ENCODE data around the gene ZIC5. TPM values are rescaled to one million over a fixed set of nuclear protein-coding genes. Genes with fewer than 3 reads are reported as not detected.
"Not testable (repeated sequence)": the region's sequence is repeated elsewhere in the genome, so short reads cannot be mapped to it uniquely, and the experiment has no call there.

Gene ZIC5
- total RNA-seq, 2 experiments from 2014 or later, result not detected

DNA sequence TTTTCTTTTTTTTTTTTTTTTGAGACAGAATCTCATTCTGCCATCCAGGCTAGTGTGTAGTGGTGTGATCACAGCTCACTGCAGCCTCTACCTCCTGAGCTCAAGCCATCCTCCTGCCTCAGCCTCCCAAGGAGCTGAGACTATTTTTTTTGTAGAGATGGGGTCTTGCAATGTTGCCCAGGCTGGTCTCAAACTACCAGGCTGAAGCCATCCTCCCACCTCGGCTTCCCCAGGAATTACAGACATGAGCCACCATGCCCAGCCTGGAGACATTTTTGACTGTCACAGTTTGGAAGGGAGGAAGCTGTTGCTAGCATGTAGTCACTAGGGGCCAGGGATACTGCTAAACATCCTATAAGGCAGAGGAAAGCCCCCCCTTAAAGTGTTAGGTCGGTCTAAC, 23.9 kb downstream of the ZIC5 start:
- DNase-seq, result no peak
- no peak overlapping the region for H3K4me3 Mint-ChIP-seq
- H3K27me3 Mint-ChIP-seq, result peaks cover 61% of the 10 kb centered on the region
- ChIA-PET CTCF (interaction anchor here (0.7 kb wide), 1 partner anchor 130 kb away, joined by 4 read pairs; no protein-coding TSS in a partner anchor), POLR2A (no interaction called here)
- H3K4me1 Mint-ChIP-seq, result no peaks in the 10 kb centered on the region
- no peaks in the 10 kb centered on the region for H3K9me3 Mint-ChIP-seq
- H3K27ac Mint-ChIP-seq, result no peak overlapping the region
- H3K36me3 Mint-ChIP-seq (ENCODE audit: low read depth), result no peaks in the 10 kb centered on the region

DNA sequence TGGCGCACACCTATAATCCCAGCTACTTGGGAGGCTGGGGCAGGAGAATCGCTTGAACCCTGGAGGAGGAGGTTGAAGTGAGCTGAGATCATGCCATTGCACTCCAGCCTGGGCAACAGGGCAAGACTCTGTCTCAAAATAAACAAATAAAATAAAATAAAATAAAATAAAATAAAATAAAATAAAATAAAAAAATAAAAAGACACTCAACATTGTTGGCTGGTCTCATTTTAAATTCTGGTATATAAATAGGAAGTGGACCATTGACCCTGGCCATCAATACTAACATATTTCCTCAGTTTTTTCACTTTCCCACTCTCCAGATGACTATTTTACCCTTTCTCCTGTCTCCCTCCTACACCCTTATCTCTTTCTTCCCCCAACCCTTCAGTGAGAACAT, 26.1 kb downstream of the ZIC5 start:
- peaks cover 53% of the 10 kb centered on the region for H3K27me3 Mint-ChIP-seq
- H3K36me3 Mint-ChIP-seq (ENCODE audit: low read depth); CTCF ChIA-PET; H3K9me3 Mint-ChIP-seq; H3K4me3 Mint-ChIP-seq; POLR2A ChIA-PET; H3K4me1 Mint-ChIP-seq; H3K27ac Mint-ChIP-seq; DNase-seq: not testable (repeated sequence)

DNA sequence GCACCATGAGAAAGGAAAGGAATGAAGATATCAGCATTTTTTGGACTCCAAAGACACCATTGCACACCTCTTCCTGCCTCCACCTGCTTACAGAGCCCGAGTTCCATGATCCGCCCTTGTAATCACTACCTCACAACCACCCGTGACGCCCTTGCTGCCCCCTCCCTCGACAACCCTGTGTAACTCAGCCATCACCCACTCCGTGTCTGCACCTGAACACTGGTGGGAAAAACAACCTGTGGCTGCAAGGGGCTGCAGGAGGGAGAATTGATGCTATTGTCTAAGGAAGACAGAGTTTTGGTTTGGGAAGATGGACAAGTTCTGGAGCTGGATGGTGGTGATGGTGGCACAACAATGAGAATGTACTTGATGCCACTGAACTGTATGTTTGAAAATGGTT, 27.0 kb downstream of the ZIC5 start:
- ChIA-PET POLR2A (no interaction called here), CTCF (no interaction called here)
- no peak for DNase-seq
- Mint-ChIP-seq H3K4me1 (no peaks in the 10 kb centered on the region), H3K36me3 (ENCODE audit: low read depth) (no peaks in the 10 kb centered on the region), H3K27me3 (peaks cover 46% of the 10 kb centered on the region), H3K4me3 (no peak overlapping the region), H3K27ac (no peak overlapping the region), H3K9me3 (no peaks in the 10 kb centered on the region)

DNA sequence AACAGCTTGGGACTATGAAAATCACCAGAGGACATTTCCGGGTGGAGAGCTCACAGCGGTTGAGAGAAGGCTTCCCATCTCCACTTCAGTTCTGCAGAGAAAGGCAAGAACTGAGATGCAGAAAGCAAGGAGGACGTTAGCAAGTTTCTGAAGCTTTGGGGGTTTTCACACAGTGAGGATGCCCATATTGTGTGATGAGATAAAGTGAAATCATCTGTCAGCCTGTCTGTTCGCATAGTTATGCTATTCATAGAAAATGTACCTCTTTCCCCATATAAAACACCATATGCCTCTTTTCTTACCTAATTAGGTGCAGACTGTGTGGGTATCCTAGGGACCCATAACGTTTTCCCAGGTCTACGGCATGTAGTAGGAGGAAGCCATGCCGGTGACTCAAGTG, 27.5 kb downstream of the ZIC5 start:
- ChIA-PET CTCF (no interaction called here), POLR2A (no interaction called here)
- H3K4me3 Mint-ChIP-seq, result no peak overlapping the region
- H3K4me1 Mint-ChIP-seq, result no peaks in the 10 kb centered on the region
- no peaks in the 10 kb centered on the region for H3K9me3 Mint-ChIP-seq
- H3K27me3 Mint-ChIP-seq, result peaks cover 42% of the 10 kb centered on the region
- H3K27ac Mint-ChIP-seq, result no peak overlapping the region
- no peak for DNase-seq
- no peaks in the 10 kb centered on the region for H3K36me3 Mint-ChIP-seq (ENCODE audit: low read depth)

DNA sequence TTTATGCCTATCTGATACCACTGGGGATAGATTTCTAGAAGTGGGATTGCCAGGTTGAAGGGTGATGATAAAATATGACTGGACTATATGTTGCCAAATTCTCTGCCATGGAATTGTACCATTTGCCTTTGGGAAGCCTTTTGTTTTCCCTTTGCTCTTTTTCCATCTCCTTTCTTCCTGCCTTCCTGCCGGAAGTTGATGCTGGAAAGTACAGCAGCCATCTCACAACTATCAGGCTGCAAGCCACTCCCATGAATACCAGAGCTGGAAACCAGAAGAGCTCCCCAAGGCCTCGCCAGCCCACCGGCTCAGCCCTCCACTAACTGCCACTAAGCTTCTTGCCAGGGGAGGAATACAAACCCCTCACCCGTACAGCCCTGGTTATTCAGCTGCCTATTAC, 29.7 kb downstream of the ZIC5 start:
- Mint-ChIP-seq H3K9me3 (no peaks in the 10 kb centered on the region), H3K4me1 (no peaks in the 10 kb centered on the region), H3K27ac (no peak overlapping the region), H3K27me3 (peaks cover 34% of the 10 kb centered on the region), H3K4me3 (no peak overlapping the region), H3K36me3 (ENCODE audit: low read depth) (no peaks in the 10 kb centered on the region)
- no peak for DNase-seq
- ChIA-PET CTCF (no interaction called here), POLR2A (no interaction called here)

DNA sequence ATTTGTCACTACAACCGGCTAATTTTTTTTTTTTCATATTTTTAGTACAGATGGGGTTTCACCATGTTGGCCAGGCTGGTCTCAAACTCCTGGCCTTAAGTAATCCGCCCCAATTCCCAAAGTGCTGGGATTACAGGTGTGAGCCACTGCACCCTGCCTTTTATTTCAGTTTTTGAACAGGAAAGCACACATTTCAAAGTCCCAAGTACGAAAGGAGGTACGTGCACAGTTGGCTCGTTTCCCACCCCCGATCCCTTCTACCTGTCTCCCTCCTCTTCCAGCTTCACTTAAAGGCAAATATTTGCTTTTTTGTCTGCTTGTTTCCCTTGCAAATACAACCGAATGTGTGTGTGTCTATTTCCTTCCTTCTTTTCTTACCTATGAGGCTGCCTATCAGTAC, 30.5 kb downstream of the ZIC5 start:
- no peaks in the 10 kb centered on the region for H3K9me3 Mint-ChIP-seq
- DNase-seq, result no peak
- H3K4me1 Mint-ChIP-seq, result no peaks in the 10 kb centered on the region
- CTCF ChIA-PET, result no interaction called here
- no peak overlapping the region for H3K4me3 Mint-ChIP-seq
- H3K27me3 Mint-ChIP-seq, result peaks cover 31% of the 10 kb centered on the region
- POLR2A ChIA-PET, result no interaction called here
- H3K27ac Mint-ChIP-seq, result no peak overlapping the region
- no peaks in the 10 kb centered on the region for H3K36me3 Mint-ChIP-seq (ENCODE audit: low read depth)

DNA sequence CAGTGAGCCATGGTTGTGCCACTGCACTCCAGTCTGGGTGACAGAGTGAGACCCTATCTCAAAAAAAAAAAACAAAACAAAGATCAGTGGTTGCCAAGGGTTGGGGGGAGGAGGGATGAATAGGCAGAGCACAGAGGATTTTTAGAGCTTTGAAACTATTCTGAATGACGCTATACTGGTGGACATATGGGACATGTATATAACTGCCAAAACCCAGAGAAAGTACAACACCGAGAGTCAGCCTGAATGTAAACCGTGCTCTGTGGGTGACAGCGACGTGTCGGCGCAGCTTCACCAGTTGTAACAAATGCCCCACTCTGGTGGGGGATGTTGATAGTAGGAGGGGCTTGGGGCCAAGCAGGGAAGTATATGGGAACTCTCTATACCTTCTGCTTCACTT, 32.9 kb downstream of the ZIC5 start:
- ChIA-PET POLR2A (no interaction called here), CTCF (interaction anchor here (0.7 kb wide), 1 partner anchor 472 kb away, joined by 4 read pairs; no protein-coding TSS in a partner anchor)
- H3K9me3 Mint-ChIP-seq, result no peaks in the 10 kb centered on the region
- no peak overlapping the region for H3K4me3 Mint-ChIP-seq
- H3K27me3 Mint-ChIP-seq, result peaks cover 26% of the 10 kb centered on the region
- no peaks in the 10 kb centered on the region for H3K36me3 Mint-ChIP-seq (ENCODE audit: low read depth)
- no peak overlapping the region for H3K27ac Mint-ChIP-seq
- no peak for DNase-seq
- no peaks in the 10 kb centered on the region for H3K4me1 Mint-ChIP-seq

DNA sequence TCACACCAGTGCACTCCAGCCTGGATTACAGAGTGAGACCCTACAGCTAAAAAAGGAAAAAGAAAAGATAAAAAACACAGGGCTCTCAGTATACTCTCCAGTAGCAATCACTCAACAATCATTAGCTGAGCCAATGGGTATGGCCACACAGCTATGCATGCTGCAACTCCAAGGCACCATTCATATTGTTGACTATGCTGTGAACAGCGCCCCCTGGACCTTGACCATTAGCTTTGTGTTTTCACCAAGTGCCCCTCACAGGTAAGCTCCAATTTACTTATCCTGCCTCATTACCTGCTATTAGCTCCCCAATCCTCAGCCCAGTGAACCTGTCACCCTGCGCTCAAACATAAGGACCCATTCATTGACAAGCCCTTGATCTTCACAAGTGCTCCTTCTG, 35.8 kb downstream of the ZIC5 start:
- no peak overlapping the region for H3K27ac Mint-ChIP-seq
- ChIA-PET CTCF (interaction anchor here (0.6 to 1.9 kb wide), 2 partner anchors 35 to 277 kb away, joined by 3 to 8 read pairs; no protein-coding TSS in a partner anchor), POLR2A (no interaction called here)
- H3K27me3 Mint-ChIP-seq, result peaks cover 26% of the 10 kb centered on the region
- no peak overlapping the region for H3K4me3 Mint-ChIP-seq
- no peaks in the 10 kb centered on the region for H3K4me1 Mint-ChIP-seq
- no peaks in the 10 kb centered on the region for H3K9me3 Mint-ChIP-seq
- no peaks in the 10 kb centered on the region for H3K36me3 Mint-ChIP-seq (ENCODE audit: low read depth)
- DNase-seq, result no peak

DNA sequence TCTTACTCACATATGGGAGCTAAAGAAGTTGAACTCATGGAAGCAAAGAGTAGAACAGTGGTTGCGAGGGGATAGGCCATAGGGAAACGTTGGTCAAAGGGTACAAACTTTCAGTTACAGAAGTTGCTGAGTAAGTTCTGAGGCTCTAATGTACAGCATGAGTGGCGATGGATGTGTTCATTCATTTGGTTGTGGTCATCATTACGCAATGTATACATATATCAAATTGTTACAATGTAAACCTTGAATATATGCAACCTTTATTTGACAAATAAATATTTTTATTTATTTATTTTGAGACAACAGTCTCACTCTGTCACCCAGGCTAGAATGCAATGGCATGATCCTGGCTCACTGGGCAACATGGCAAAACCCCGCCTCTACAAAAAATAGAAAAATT, 38.7 kb downstream of the ZIC5 start:
- no peaks in the 10 kb centered on the region for H3K36me3 Mint-ChIP-seq (ENCODE audit: low read depth)
- H3K4me1 Mint-ChIP-seq, result no peaks in the 10 kb centered on the region
- H3K9me3 Mint-ChIP-seq, result no peaks in the 10 kb centered on the region
- CTCF ChIA-PET, result no interaction called here
- no peak for DNase-seq
- POLR2A ChIA-PET, result no interaction called here
- peaks cover 23% of the 10 kb centered on the region for H3K27me3 Mint-ChIP-seq
- H3K4me3 Mint-ChIP-seq, result no peak overlapping the region
- H3K27ac Mint-ChIP-seq, result no peak overlapping the region

DNA sequence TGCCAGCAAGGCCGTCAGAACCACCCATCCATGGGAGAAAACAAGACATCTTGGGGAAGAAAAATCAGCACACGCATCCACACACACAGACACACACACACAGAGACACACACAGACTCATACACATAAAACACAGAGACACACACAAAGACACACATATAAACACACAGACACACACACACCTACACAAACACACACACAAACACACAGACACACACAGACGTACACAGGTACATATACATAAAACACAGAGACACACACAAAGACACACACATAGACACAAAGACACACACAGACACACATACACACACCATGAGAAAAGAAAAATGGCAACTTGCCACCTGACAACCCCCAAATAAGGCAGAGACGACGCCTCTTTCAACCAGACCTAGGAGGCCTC, 40.6 kb downstream of the ZIC5 start:
- Mint-ChIP-seq H3K36me3 (ENCODE audit: low read depth) (no peaks in the 10 kb centered on the region), H3K27ac (no peak overlapping the region), H3K4me1 (no peaks in the 10 kb centered on the region), H3K27me3 (peaks cover 15% of the 10 kb centered on the region), H3K9me3 (no peaks in the 10 kb centered on the region), H3K4me3 (no peak overlapping the region)
- ChIA-PET CTCF (no interaction called here), POLR2A (no interaction called here)
- no peak for DNase-seq

DNA sequence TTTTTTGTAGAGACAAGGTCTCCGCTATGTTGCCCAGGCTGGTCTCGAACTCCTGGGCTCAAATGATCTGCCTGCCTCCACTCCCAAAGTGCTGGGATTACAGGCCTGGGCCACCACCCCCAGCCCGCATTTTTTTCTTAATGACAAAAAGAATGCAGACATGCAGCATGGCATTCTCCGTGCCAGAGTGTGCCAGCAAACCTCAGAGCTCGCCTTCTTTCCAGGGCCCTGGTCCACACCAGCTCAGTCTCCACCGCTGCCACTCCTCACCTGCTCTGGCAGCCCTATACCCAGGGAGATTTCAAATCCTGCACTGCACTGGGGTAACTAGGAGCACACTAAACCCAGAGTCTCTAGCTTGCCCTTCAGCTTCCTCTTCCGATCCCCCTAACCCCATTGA, 41.7 kb downstream of the ZIC5 start:
- DNase-seq, result no peak
- H3K9me3 Mint-ChIP-seq, result no peaks in the 10 kb centered on the region
- no peak overlapping the region for H3K4me3 Mint-ChIP-seq
- H3K36me3 Mint-ChIP-seq (ENCODE audit: low read depth), result no peaks in the 10 kb centered on the region
- POLR2A ChIA-PET, result no interaction called here
- H3K27ac Mint-ChIP-seq, result no peak overlapping the region
- CTCF ChIA-PET, result no interaction called here
- no peaks in the 10 kb centered on the region for H3K4me1 Mint-ChIP-seq
- H3K27me3 Mint-ChIP-seq, result peaks cover 13% of the 10 kb centered on the region

DNA sequence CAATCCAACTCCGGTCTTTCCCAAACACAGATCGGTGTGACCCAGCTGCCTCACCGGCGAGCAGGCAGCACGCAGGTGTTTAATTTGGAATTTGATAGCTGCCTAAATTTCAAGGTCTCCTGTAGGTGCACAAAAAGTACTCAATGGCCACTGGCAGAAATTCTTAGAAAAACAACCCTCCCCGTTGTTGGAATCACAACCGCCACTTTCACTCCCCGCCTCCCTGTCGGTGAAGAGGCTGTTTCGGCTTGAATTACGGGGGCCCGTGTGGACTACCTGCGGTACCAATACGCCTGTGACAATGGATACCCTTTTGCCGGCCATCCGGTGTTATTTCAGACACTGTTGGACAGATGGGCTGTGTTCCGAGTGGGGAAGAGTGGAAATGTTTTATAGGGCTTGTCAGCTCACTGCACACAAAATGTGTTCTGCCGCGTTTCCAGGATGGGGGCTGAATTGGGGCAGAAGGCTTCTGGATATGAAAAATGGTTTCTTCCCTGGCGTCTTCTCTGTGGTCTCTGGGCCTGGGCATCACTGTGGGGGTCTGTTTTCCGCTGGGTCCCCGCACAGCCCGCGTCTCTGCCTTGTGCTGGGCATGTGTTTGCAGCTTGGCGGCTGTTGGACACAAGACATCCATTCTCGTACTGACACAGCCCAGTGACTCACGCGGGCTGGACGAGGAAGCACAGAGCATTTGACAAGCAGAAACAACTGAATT, 45.4 kb downstream of the ZIC5 start:
- DNase-seq, result no peak
- Mint-ChIP-seq H3K27me3 (peaks cover 11% of the 10 kb centered on the region), H3K9me3 (no peaks in the 10 kb centered on the region), H3K27ac (no peak overlapping the region), H3K36me3 (ENCODE audit: low read depth) (no peaks in the 10 kb centered on the region), H3K4me1 (no peaks in the 10 kb centered on the region), H3K4me3 (no peak overlapping the region)
- CTCF ChIA-PET, result interaction anchor here (1.3 to 1.5 kb wide), 2 partner anchors 10 to 14 kb away, joined by 3 to 4 read pairs; no protein-coding TSS in a partner anchor
- POLR2A ChIA-PET, result no interaction called here

DNA sequence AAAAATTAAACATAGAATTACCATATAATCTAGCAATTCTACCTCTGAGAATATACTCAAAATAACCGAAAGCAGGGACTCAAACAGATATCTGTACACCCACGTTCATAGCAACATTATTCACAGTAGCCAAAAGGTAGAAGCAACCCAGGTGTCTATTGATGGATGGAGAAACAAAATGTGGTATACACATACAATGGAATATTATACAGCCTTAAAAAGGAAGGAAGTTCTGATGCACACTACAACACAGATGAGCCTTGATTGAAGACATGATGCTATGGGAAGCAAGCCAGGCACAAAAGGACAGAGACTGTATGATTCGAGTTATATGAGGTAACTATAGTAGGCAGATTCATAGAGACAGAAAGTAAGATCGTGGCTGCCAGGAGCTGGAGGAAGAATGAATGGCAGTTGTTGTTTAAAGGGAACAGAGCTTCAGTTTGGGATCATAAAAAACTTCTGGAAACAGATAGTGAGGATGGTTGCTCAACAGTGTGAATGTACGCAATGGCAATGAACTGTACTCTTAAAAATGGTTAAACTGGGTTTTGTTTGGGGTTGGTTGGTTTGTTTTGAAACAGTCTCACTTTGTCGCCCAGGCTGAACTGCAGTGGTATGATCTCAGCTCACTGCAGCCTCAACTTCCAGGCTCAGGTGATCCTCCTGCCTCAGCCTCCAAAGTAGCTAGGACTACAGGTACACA, 47.5 kb downstream of the ZIC5 start:
- no peak overlapping the region for H3K27ac Mint-ChIP-seq
- ChIA-PET CTCF (interaction anchor here (0.7 kb wide), 1 partner anchor 1173 kb away, joined by 6 read pairs; no protein-coding TSS in a partner anchor), POLR2A (no interaction called here)
- peaks cover 4% of the 10 kb centered on the region for H3K4me1 Mint-ChIP-seq
- peaks cover 14% of the 10 kb centered on the region for H3K27me3 Mint-ChIP-seq
- H3K9me3 Mint-ChIP-seq, result no peaks in the 10 kb centered on the region
- H3K36me3 Mint-ChIP-seq (ENCODE audit: low read depth), result no peaks in the 10 kb centered on the region
- H3K4me3 Mint-ChIP-seq, result no peak overlapping the region
- no peak for DNase-seq
